Measurements from ENCODE around the gene ACP5. TPM values are rescaled to one million over a fixed set of nuclear protein-coding genes. Genes with fewer than 3 reads are reported as not detected.

The ACP5 gene
- total RNA-seq, 6 experiments from 2014 or later, result 10.4 to 28.5 (median 21.5) TPM

GRCh38 chr19:11549386-11549953 is 28.0 kb downstream of the ACP5 start:
- peaks cover 0 to 9% (median 5%) of the 10 kb centered on the region in 4 donors for H3K36me3 ChIP-seq
- DNase-seq, result no peak
- ATAC-seq, result no peak
- WGBS (ENCODE audit: insufficient coverage, low coverage, low lambda C conversion rate, missing lambda C conversion rate), result 76% methylated on average over 3 of the region's 24 CpGs
- TF ChIP-seq POLR2A (IDR thresholded peaks at IDR 0.05) (no peak), CTCF (IDR thresholded peaks at IDR 0.05) (no peak)
- no peak overlapping the region for H3K4me3 ChIP-seq
- no peak overlapping the region for H3K27ac ChIP-seq
- no peaks in the 10 kb centered on the region for H3K27me3 ChIP-seq
- H3K4me1 ChIP-seq, result no peaks in the 10 kb centered on the region
- no peaks in the 10 kb centered on the region for H3K9me3 ChIP-seq
- intact Hi-C loops (cut with DNase I), result no loop called here

- no peak overlapping the region for H3K27ac ChIP-seq
- H3K27me3 ChIP-seq, result no peaks in the 10 kb centered on the region
- peaks cover 0 to 4% (median 2%) of the 10 kb centered on the region in 4 donors for H3K36me3 ChIP-seq
- DNase-seq, result no peak
- TF ChIP-seq CTCF (IDR thresholded peaks at IDR 0.05), result no peak
- no peaks in the 10 kb centered on the region for H3K9me3 ChIP-seq
- no peaks in the 10 kb centered on the region for H3K4me1 ChIP-seq
- 51% methylated on average over 5 of the region's 14 CpGs for WGBS (ENCODE audit: insufficient coverage, low coverage, low lambda C conversion rate, missing lambda C conversion rate)
- intact Hi-C loops (cut with DNase I), result no loop called here
- ATAC-seq, result no peak
- H3K4me3 ChIP-seq, result no peak overlapping the region
Observed at GRCh38 chr19:11547929-11548700, 29.3 kb downstream of the ACP5 start.

- Histone ChIP-seq H3K27ac (no peak overlapping the region), H3K4me3 (no peak overlapping the region), H3K36me3 (no peaks in the 10 kb centered on the region), H3K4me1 (no peaks in the 10 kb centered on the region), H3K9me3 (no peaks in the 10 kb centered on the region), H3K27me3 (peaks cover 0 to 9% of the 10 kb centered on the region in 2 donors)
- intact Hi-C loops (cut with DNase I), result no loop called here
- TF ChIP-seq POLR2A (IDR thresholded peaks at IDR 0.05) (no peak), CTCF (IDR thresholded peaks at IDR 0.05) (no peak)
- DNase-seq (no peak), ATAC-seq (no peak)
- 100% methylated on average over 2 of the region's 3 CpGs for WGBS (ENCODE audit: insufficient coverage, low coverage, low lambda C conversion rate, missing lambda C conversion rate)
Observed at GRCh38 chr19:11541238-11541637, 36.2 kb downstream of the ACP5 start.

GRCh38 chr19:11540645-11541044 is 36.8 kb downstream of the ACP5 start:
- intact Hi-C loops (cut with DNase I), result no loop called here
- TF ChIP-seq POLR2A (IDR thresholded peaks at IDR 0.05) (no peak), CTCF (IDR thresholded peaks at IDR 0.05) (no peak)
- Histone ChIP-seq H3K4me1 (no peaks in the 10 kb centered on the region), H3K27me3 (peaks cover 0 to 9% of the 10 kb centered on the region in 2 donors), H3K4me3 (no peak overlapping the region), H3K9me3 (no peaks in the 10 kb centered on the region), H3K27ac (no peak overlapping the region), H3K36me3 (no peaks in the 10 kb centered on the region)
- DNase-seq, result no peak
- no peak for ATAC-seq
- WGBS (ENCODE audit: insufficient coverage, low coverage, low lambda C conversion rate, missing lambda C conversion rate), result no CpG with 5 or more reads among the region's 5 CpGs
